Osteocyte (in vitro differentiated cells): ENCODE results near the gene LCN12. TPM values are rescaled to one million over a fixed set of nuclear protein-coding genes. Genes with fewer than 3 reads are reported as not detected.

Experiments
- DNase-seq: peaks from one replicate; pipeline ENCODE4 v3.0.0; 2021; ENCODE audit warnings: mixed read lengths; ENCODE audit not compliant: unreplicated experiment; ENCODE audit errors: extremely low spot score
- H3K27ac Mint-ChIP-seq: one replicate; pipeline ENCODE4 v1.8.0; 2021; ENCODE audit warnings: mild to moderate bottlenecking, mixed read lengths; ENCODE audit not compliant: unreplicated experiment
- H3K27me3 Mint-ChIP-seq: one replicate; pipeline ENCODE4 v1.8.0; 2021; ENCODE audit warnings: mixed read lengths; ENCODE audit not compliant: unreplicated experiment
- H3K36me3 Mint-ChIP-seq: one replicate; pipeline ENCODE4 v1.8.0; 2021; ENCODE audit warnings: mixed read lengths; ENCODE audit not compliant: unreplicated experiment
- H3K4me1 Mint-ChIP-seq: one replicate; pipeline ENCODE4 v1.8.0; 2021; ENCODE audit warnings: mixed read lengths; ENCODE audit not compliant: unreplicated experiment
- H3K4me3 Mint-ChIP-seq: one replicate; pipeline ENCODE4 v1.8.0; 2021; ENCODE audit warnings: mild to moderate bottlenecking, moderate library complexity, mixed read lengths; ENCODE audit not compliant: unreplicated experiment
- H3K9me3 Mint-ChIP-seq: one replicate; pipeline ENCODE4 v1.8.0; 2021; ENCODE audit warnings: mixed read lengths; ENCODE audit not compliant: unreplicated experiment
- total RNA-seq: library from RNA; stranded (reverse); gene quantifications from 2 replicates; pipeline ENCODE4 v1.2.1, GENCODE V29; 2021
- TF ChIP-seq, protein P1 (sequence below): fragments of 200-600 bp; sonication (generic); IDR thresholded peaks from 2 replicates; pipeline ENCODE4 v1.5.0; 2021; ENCODE audit warnings: antibody characterized with exemption, mild to moderate bottlenecking, moderate library complexity

The LCN12 gene
- total RNA-seq, 1 donor from 2014 or later, result 1.4 TPM

DNA sequence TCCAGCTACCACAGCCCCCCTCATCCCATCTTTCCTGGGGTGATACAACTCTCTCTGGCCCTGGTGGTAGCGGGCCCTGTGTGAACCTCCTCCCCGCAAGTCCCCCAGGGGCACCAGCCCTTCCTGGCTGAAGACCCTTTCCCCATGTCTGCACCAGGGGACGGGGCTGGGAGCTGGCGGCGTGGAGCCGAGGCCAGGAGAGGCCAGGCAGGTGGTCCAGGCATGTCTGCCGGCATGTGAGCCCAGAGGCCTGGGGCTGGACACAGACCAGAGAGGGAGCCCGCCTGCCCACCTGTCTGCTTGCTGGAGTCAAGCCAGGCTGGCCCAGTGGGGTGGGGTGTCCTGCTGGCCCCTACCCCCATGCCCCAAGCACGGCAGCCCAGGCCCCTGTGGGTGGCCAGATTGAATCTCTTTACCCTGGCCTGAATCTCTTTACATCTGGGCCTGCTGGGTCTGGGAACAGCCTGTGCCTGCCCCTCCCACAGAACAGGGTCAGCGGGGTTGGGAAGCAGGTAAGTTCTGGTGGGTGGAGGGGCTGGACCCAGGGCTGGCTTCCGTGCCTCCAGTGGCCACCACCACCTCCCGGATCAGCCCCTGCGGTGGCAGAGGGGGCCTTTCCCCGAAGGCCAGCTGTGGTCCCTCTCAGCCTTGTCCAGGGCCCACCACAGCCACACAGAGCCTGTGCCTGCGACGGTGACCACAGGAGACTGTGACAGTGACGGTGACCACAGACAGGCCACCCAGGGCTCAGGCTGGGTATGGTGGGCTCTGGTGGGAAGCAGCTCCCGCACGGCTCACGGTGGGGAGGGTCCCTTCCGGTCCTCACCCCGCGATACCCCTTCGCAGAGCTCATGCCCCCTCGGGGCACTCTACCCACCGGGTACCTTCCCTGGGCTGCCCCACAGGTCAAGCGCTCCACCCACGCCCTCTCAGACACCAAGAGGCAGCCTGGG lies 7.1 kb downstream of the LCN12 start:
- TF ChIP-seq, protein P1, sequence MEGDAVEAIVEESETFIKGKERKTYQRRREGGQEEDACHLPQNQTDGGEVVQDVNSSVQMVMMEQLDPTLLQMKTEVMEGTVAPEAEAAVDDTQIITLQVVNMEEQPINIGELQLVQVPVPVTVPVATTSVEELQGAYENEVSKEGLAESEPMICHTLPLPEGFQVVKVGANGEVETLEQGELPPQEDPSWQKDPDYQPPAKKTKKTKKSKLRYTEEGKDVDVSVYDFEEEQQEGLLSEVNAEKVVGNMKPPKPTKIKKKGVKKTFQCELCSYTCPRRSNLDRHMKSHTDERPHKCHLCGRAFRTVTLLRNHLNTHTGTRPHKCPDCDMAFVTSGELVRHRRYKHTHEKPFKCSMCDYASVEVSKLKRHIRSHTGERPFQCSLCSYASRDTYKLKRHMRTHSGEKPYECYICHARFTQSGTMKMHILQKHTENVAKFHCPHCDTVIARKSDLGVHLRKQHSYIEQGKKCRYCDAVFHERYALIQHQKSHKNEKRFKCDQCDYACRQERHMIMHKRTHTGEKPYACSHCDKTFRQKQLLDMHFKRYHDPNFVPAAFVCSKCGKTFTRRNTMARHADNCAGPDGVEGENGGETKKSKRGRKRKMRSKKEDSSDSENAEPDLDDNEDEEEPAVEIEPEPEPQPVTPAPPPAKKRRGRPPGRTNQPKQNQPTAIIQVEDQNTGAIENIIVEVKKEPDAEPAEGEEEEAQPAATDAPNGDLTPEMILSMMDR, result no peak
- Mint-ChIP-seq H3K27ac (no peak overlapping the region), H3K4me3 (no peak overlapping the region), H3K27me3 (no peaks in the 10 kb centered on the region), H3K36me3 (no peaks in the 10 kb centered on the region), H3K4me1 (peaks cover 18% of the 10 kb centered on the region), H3K9me3 (no peaks in the 10 kb centered on the region)
- DNase-seq, result no peak

DNA sequence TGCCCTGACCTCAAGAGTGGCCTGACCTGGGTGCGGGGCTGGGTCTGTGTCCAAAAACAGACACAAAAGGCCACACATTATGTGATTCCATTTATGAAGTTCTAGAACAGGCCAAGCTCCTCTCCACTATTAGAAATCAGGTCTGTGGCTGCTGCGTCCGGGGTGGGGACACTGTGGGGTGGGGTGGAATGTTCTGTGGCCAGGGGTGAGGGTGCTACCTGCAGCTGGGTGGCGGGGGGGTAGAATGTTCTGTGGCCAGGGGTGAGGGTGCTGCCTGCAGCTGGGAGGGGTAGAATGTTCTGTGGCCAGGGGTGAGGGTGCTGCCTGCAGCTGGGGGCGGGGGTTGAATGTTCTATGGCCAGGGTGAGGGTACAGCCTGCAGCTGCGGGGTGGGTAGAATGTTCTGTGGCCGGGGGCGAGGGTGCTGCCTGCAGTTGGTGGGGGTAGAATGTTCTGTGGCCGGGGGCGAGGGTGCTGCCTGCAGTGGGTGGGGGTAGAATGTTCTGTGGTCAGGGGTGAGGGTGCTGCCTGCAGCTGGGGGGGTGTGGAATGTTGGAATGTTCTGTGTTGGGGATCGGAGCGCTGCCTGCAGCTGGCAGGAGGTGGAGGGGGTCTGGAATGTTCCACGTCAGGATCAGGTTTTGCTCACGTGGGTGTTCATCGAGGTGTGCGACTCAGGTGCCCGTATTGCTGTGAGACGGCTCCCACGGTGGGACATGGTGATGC lies 8.3 kb downstream of the LCN12 start:
- no peak for DNase-seq
- TF ChIP-seq, protein P1, result no peak
- Mint-ChIP-seq H3K27me3 (no peaks in the 10 kb centered on the region), H3K4me1 (peaks cover 20% of the 10 kb centered on the region), H3K4me3 (no peak overlapping the region), H3K36me3 (no peaks in the 10 kb centered on the region), H3K9me3 (no peaks in the 10 kb centered on the region), H3K27ac (no peak overlapping the region)

DNA sequence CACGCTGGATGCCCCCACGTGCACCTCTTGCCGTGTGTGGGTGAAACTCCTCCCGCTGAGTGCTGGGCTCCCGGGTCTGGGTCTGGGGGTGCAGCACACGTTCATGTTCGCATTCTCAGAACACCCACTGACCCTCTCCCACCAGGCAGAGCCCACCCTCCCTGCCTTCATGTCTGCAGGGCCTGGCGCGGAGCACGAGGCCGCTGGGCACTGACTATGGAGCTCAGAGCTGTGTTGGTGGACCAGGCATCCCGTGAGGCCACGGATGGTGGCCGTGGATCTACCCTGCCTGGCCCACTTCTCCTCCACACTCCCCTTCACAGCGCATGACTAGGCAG lies 8.8 kb downstream of the LCN12 start:
- no peak for DNase-seq
- peaks cover 20% of the 10 kb centered on the region for H3K4me1 Mint-ChIP-seq
- H3K27ac Mint-ChIP-seq, result no peak overlapping the region
- H3K36me3 Mint-ChIP-seq, result no peaks in the 10 kb centered on the region
- peaks cover 2% of the 10 kb centered on the region for H3K27me3 Mint-ChIP-seq
- TF ChIP-seq, protein P1, result no peak
- H3K9me3 Mint-ChIP-seq, result no peaks in the 10 kb centered on the region
- no peak overlapping the region for H3K4me3 Mint-ChIP-seq

DNA sequence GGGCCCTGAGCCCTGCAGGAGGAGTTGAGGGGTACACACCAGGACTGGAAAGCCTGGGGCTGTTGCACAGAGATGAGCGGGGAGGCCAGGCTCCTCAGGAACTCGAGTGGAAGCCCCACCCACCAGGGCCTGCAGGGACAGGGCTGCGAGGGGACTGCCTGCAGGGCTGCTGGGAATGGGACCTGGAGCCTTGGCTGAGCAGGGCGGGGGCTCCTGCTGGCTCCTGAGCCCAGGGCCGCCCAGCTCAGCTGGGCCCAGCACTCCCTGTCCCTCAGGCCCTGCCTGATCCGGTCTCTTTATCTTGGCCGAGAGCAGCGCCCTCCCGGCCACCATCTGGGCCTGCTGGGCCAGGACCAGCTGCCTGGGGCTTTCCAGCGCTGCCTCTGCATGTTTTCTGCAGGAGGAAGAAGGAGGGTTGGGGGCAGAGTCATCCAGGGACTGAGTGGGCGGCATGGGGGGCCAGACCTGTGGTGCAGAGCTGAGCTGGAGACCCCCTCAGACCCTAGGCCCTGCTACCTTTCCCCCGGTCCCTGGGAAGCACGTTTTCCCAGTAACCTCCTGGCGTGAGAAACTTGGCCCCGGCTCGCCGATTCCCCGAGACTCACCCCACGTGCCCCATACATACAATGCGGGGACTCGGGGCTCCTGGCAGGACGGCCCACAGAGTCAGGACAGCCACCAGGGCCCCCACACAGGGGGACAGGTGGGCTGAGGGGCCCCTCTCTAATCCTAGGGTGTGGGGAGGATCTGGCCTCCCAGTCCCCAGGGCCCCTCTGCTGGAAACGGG lies 9.4 kb downstream of the LCN12 start:
- H3K27ac Mint-ChIP-seq, result no peak overlapping the region
- peaks cover 3% of the 10 kb centered on the region for H3K27me3 Mint-ChIP-seq
- TF ChIP-seq, protein P1, result no peak

More for the DNA sequence above, 9.4 kb downstream of the LCN12 start:
- Mint-ChIP-seq H3K4me3 (no peak overlapping the region), H3K4me1 (peaks cover 20% of the 10 kb centered on the region), H3K9me3 (no peaks in the 10 kb centered on the region), H3K36me3 (no peaks in the 10 kb centered on the region)
- no peak for DNase-seq
